ENCODE results near the gene ERH. TPM values are rescaled to one million over a fixed set of nuclear protein-coding genes. Genes with fewer than 3 reads are reported as not detected.
"Not testable (repeated sequence)": the region's sequence is repeated elsewhere in the genome, so short reads cannot be mapped to it uniquely, and the experiment has no call there.

ERH gene
- total RNA-seq: 102 TPM
- long read RNA-seq, transcript ERH-203 (4 exons, 1,124 nt): major isoform, 8 of 10 reads
- long read RNA-seq, partial matches to known transcripts: 0 of 10 reads
- long read RNA-seq, other reads (novel, unspliced or antisense): 2 of 10 reads

GRCh38 chr14:69398053-69398817, at the start of gene ERH, which contains the start of gene SLC39A9:
Gene ERH (minus strand): TSS chr14:69398299. CDS start chr14:69398233, 66 bp downstream.
Gene SLC39A9 (plus strand): TSS chr14:69398692. CDS start chr14:69399370, 678 bp downstream.
- intact Hi-C loops (cut with DNase I): no loop called here
- peak; percentile 98 for DNase-seq
- peak; percentile 99 for ATAC-seq (ENCODE audit: poor library complexity)

DNA sequence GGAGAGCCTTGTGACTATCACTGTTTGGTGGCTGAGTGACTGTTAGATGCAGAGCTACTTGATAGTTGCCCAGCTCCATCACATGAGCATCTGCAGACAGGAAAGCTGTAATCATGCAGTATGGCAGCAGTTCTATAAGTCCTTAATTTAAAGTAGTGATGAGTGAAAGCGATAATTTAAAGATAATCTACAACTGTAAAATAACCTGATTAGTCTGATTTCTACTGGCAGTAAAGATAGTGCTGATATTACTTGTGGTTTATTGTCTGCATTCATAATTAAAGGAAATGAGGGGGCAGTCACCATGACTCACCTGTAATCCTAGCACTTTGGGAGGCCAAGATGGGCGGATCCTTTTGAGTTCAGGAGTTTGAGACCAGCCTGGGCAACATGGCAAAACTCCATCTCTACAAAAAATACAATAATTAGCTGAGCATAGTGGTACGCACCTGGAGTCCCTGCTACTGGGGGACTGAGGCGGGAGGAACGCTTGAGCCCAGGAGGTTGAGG, 45.3 kb upstream of the ERH start:
- no peak for ATAC-seq (ENCODE audit: poor library complexity)
- intact Hi-C loops (cut with DNase I): no loop called here

DNA sequence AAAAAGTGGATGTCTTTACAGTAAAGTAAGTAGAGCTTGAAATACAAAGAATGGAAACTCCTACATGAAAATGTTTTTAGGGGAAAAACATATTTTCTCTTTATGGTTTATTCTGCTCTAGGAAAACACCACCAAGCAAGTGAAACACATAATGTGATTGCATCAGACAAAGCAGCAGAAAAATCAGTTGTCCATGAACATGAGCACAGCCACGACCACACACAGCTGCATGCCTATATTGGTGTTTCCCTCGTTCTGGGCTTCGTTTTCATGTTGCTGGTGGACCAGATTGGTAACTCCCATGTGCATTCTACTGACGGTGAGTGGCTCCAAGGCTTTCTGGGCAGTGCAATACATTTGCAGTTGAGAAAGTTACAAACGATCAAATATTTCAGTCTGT, 43.8 kb upstream of the ERH start:
- intact Hi-C loops (cut with DNase I): no loop called here
- no peak for DNase-seq
- no peak for ATAC-seq (ENCODE audit: poor library complexity)

More for the DNA sequence above, 45.3 kb upstream of the ERH start:
- no peak for DNase-seq

GRCh38 chr14:69439521-69440270, 41.6 kb upstream of the ERH start:
- intact Hi-C loops (cut with DNase I): no loop called here
- ATAC-seq (ENCODE audit: poor library complexity) (no peak), DNase-seq (no peak)

- intact Hi-C loops (cut with DNase I): no loop called here
- DNase-seq: no peak
- ATAC-seq (ENCODE audit: poor library complexity): no peak
Observed at GRCh38 chr14:69432364-69432763, 34.3 kb upstream of the ERH start.

- no peak for DNase-seq
- ATAC-seq (ENCODE audit: poor library complexity): no peak
- intact Hi-C loops (cut with DNase I): no loop called here
Observed at GRCh38 chr14:69430306-69430939, 32.3 kb upstream of the ERH start.

- DNase-seq (no peak), ATAC-seq (ENCODE audit: poor library complexity) (no peak)
- intact Hi-C loops (cut with DNase I): no loop called here
Observed at GRCh38 chr14:69429643-69430042, 31.5 kb upstream of the ERH start.

DNA sequence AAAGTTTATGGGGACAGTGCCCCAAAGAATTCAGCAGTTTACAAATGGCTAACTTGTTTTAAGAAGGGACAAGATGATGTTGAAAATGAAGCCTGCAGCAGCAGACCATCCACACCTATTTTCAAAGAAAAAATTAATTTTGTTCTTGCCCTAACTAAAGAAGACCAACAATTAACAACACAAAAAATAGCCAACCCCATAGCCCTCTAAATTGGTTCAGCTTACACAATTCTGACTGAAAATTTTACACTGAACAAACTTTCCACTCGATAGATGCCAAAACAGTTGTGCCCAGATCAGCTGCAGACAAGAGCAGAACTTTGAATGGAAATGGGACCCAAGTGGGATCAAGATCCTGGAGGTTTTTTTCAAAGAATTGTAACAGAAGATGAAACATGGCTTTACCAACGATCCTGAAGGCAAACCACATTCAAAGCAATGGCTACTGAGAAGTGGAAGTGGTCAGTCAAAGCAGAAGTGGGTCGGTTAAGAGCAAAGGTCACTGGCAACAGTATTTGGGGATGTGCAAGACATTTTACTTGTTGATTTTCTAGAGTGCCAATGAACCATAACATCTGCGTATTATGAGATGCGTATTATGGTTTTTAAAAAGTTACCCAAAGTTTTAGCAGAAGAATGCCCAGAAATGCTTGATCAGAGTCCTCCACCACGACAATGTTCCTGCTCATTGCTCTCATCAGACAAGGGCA, 30.3 kb upstream of the ERH start:
- DNase-seq: no peak
- ATAC-seq (ENCODE audit: poor library complexity): no peak
- intact Hi-C loops (cut with DNase I): no loop called here

- no peak for ATAC-seq (ENCODE audit: poor library complexity)
- intact Hi-C loops (cut with DNase I): no loop called here
- DNase-seq: no peak
Observed at GRCh38 chr14:69427596-69427995, 29.5 kb upstream of the ERH start.

GRCh38 chr14:69424149-69424923, 26.2 kb upstream of the ERH start:
- DNase-seq: no peak
- intact Hi-C loops (cut with DNase I): no loop called here
- no peak for ATAC-seq (ENCODE audit: poor library complexity)

- no peak for ATAC-seq (ENCODE audit: poor library complexity)
- intact Hi-C loops (cut with DNase I): no loop called here
- no peak for DNase-seq
Observed at GRCh38 chr14:69423279-69423678, 25.2 kb upstream of the ERH start.

- ATAC-seq (ENCODE audit: poor library complexity); DNase-seq; intact Hi-C loops (cut with DNase I): not testable (repeated sequence)
Observed at GRCh38 chr14:69416087-69416486, 18.0 kb upstream of the ERH start.

GRCh38 chr14:69413483-69413882, 15.4 kb upstream of the ERH start:
- intact Hi-C loops (cut with DNase I): no loop called here
- DNase-seq: no peak
- no peak for ATAC-seq (ENCODE audit: poor library complexity)

GRCh38 chr14:69408331-69408960, 10.3 kb upstream of the ERH start:
- DNase-seq (no peak), ATAC-seq (ENCODE audit: poor library complexity) (no peak)
- intact Hi-C loops (cut with DNase I): no loop called here

- ATAC-seq (ENCODE audit: poor library complexity) (no peak), DNase-seq (no peak)
- intact Hi-C loops (cut with DNase I): no loop called here
Observed at GRCh38 chr14:69405762-69406161, 7.7 kb upstream of the ERH start.

DNA sequence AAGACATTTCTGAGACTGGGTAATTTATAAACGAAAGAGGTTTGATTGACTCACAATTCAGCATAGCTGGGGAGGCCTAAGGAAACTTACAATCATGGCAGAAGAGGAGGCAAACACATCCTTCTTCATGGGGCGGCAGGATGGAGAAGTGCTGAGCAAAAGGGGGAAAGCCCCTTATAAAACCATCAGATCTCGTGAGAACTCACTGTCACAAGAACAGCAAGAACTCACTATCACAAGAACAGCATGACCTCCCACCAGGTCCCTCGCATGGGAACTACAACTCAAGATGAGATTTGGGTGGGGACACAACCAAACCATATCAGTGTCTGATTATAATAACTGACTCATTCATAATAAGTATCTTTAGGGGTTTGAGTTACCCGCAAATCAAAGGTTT, 6.8 kb upstream of the ERH start:
- no peak for DNase-seq
- intact Hi-C loops (cut with DNase I): no loop called here
- no peak for ATAC-seq (ENCODE audit: poor library complexity)

DNA sequence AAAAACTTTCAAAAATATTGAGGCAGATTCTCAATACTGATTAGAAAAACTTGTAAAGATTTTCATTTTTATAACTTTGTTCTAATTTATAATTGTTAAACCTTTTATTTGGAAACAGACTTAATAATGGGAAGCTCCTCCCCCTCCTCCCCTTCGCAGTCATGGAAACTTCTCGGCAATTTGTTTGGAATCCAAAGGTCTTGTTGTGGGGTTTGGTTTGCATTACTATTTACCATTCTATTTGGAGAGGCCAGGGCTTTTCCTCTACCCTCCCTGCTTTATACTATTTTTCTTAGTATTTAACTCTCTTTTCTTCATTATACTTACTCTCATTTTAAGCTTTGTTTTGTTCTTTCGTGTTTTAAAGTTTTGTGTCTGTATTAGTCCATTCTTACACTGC, 6.4 kb upstream of the ERH start:
- DNase-seq (no peak), ATAC-seq (ENCODE audit: poor library complexity) (no peak)
- intact Hi-C loops (cut with DNase I): no loop called here
